T-helper 9 cell (primary cell): ENCODE measurements around the gene GDI2.

Source experiments
- DNase-seq: peaks from one replicate; pipeline ENCODE4 v3.0.0-alpha.2; 2020

The GDI2 gene

DNA sequence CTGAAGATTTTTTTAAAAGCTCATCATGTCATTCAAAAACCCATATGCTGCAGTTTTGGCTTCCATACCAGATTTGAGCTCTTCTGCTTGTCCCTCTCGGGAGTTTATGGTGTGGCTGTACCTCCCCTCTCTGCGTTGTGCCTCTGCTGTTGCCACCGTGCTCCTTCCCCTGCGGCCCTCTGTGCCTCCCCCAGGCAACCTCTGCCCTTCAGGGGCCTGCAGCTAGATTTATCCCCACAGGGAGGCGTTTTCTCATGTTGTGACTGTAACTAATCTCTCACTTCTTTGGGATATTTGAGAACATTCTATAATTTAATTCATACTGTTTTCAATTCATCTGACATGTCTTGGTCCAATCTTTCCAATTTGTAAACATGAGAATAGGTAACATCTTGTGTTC lies 75.9 kb downstream of the GDI2 start:
- DNase-seq = no peak

DNA sequence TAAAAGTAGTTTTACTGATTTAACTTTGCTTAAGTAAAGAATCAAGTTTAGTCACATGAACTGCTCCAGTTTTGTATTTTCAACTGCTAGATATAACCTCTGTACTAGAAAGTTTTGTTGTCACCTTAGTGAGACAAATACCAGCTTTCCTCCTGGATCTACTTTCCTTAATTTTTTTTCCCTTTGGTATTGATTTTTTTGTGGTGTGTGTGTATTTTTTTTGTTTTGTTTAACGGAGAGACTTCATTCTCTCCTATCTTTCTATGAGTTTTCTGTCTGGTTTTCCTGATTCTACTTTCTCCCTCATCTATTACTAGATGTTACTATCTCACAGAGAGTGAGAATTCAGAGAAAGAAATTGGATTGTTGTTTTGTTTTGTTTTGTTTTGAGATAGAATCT lies 76.6 kb downstream of the GDI2 start:
- no peak for DNase-seq

DNA sequence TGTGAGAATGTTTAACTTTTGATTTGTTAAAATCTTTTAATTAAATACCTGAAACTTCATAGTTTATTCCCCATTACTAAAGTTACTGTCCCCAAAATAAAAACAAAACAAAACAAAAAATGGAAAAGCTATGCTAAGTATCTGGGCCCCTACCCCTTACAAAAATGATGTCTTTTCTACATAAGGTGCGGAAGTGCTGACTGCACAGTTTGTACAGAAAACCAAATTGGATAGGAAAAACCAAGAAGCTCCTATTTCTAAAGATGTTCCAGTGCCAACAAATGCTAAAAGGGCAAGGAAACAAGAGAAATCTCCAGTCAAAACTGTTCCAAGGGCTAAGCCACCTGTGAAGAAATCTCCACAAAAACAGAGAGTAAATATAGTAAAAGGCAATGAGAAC lies 78.1 kb downstream of the GDI2 start:
- DNase-seq = no peak

DNA sequence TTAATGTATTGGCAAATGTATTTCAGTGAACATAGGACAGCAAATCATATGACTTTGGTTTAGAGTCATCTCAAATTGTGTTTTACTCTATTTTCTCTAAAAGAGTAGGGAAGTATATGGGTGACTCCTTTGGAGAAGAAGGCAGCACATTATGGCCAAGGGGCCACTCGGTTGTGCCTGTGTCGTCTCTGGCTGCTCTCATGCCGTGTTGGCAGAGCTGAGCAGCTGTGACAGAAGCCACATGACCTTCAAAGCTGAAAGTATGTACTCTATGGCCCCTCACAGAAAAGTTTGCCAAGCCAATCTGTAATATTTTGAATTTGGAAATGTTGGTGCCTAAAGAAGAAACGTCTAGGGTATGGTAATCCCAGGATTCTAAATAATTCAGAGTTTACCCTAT lies 81.1 kb downstream of the GDI2 start:
- no peak for DNase-seq

DNA sequence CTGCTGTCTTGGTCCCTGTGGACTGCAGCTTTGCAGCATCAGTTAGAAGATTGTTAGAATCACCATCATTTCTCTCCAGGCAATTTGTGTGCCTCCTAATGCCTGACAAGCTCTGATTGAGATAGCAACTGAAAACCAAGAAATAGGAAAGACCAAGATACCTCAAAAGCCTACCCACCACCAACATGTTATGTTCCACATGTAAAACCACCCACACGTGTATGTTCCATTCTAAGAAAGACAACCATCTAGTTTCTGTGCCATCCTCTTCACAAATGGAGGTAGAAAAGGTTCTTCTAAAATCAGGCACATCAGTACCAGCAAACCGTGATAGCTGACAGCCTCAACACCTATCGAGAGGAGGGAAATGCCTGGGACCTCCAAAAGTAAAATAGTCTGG lies 81.7 kb downstream of the GDI2 start:
- no peak for DNase-seq

DNA sequence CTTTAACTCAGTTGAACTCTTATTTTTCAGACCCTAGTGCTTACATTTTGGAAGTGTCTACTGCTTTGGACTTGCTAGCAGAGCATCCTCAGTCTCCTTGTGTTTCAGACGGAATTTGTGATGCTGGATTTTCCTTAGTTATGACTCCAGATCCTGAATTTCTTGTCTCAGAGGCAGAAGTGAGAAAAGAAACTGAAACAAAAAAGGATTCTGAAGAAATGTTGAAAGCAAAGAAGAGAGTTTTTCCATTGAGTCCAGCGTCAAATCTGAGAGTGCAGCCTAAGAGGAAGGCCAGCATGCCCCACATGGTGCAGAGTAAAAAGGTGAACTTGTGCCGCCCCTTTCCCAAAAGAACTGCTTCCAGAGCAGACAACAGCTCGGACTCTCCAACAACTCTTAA lies 82.5 kb downstream of the GDI2 start:
- no peak for DNase-seq

DNA sequence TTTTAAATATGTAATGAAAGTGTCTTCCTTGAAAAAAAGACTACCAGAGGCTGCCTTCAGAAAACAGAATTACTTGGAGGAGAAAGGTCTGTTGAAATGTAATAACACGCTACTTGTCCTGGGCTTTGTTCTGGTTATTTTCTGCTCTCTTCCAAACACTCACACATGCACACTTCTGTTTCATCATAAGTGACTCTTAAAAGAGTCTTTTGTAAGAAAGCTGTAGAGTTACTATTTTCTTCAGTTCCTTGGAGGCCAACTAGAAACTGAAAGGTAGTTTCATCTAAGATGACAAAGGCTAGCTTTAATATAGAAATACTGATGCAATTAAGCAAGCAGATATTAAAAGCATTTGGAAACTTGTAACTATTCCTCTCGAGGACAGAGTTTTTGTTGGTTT lies 89.5 kb downstream of the GDI2 start:
- no peak for DNase-seq

DNA sequence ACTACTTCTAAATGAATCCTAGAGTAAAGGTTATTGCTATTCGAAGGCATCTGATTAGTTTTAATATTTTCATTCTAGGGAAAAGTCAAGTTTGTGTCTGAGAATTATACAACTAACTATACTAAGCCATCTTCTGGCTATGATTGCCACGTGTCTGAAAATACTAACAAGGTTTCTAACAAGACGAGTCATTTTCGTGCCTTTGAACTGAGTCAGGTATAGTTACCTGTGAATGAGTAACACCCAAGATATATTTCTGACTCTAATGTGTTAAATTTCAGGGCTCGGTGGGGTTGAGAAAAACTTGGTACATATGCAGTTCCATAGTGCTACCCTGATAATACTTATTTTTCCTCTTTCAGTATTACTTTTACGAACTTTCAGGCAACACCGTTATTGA lies 93.1 kb downstream of the GDI2 start:
- DNase-seq = no peak

DNA sequence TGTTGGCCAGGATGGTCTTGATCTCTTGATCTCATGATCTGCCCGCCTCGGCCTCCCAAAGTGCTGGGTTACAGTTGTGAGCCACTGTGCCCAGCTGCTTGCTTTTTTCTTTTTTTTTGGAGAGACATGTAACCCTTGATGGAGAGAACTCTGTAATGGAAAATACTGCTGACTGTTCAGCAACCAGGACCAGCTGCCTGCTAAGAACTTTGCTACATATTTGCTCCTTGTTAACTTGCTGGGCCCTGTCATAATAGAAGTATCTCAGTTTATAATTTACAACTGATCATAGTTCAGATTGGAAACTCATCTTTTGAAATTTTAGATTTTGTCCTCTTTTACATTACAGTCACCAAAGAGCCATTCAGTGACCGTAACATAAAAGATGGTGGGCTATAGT lies 93.7 kb downstream of the GDI2 start:
- no peak for DNase-seq
